ENCODE data around the gene OR7A5. TPM values are rescaled to one million over a fixed set of nuclear protein-coding genes. Genes with fewer than 3 reads are reported as not detected.

OR7A5 gene
- polyA plus RNA-seq, 1 experiment = not detected

- ChIA-PET POLR2A (no interaction called here), CTCF (no interaction called here)
- no peaks in the 10 kb centered on the region for H3K9me3 ChIP-seq (ENCODE audit: control insufficient read depth, insufficient read depth, low read length)
- H3K27ac ChIP-seq (ENCODE audit: low read depth, low read length) = no peak overlapping the region
- no peaks in the 10 kb centered on the region for H3K27me3 ChIP-seq (ENCODE audit: control insufficient read depth, insufficient read depth, low read length)
- no peak for DNase-seq (ENCODE audit: low read depth, low spot score)
- no peak overlapping the region for H3K4me3 ChIP-seq (ENCODE audit: low read depth, low read length)
- no peak for TF ChIP-seq CTCF (IDR thresholded peaks at IDR 0.05; ENCODE audit: low read depth, low read length)
Observed at GRCh38 chr19:14843169-14843568, 8.2 kb upstream of the OR7A5 start.

GRCh38 chr19:14840206-14840605, 5.2 kb upstream of the OR7A5 start:
- Histone ChIP-seq H3K27ac (ENCODE audit: low read depth, low read length) (no peak overlapping the region), H3K4me3 (ENCODE audit: low read depth, low read length) (no peak overlapping the region), H3K27me3 (ENCODE audit: control insufficient read depth, insufficient read depth, low read length) (no peaks in the 10 kb centered on the region), H3K9me3 (ENCODE audit: control insufficient read depth, insufficient read depth, low read length) (no peaks in the 10 kb centered on the region)
- ChIA-PET CTCF (no interaction called here), POLR2A (no interaction called here)
- no peak for DNase-seq (ENCODE audit: low read depth, low spot score)
- TF ChIP-seq CTCF (IDR thresholded peaks at IDR 0.05; ENCODE audit: low read depth, low read length) = no peak

GRCh38 chr19:14837391-14837790, 2.4 kb upstream of the OR7A5 start:
- CTCF ChIA-PET = no interaction called here
- no peak for DNase-seq (ENCODE audit: low read depth, low spot score)
- POLR2A ChIA-PET = no interaction called here
- no peak for TF ChIP-seq CTCF (IDR thresholded peaks at IDR 0.05; ENCODE audit: low read depth, low read length)
- Histone ChIP-seq H3K27me3 (ENCODE audit: control insufficient read depth, insufficient read depth, low read length) (no peaks in the 10 kb centered on the region), H3K27ac (ENCODE audit: low read depth, low read length) (no peak overlapping the region), H3K9me3 (ENCODE audit: control insufficient read depth, insufficient read depth, low read length) (no peaks in the 10 kb centered on the region), H3K4me3 (ENCODE audit: low read depth, low read length) (no peak overlapping the region)

GRCh38 chr19:14830702-14831101, 4.3 kb downstream of the OR7A5 start:
- Histone ChIP-seq H3K9me3 (ENCODE audit: control insufficient read depth, insufficient read depth, low read length) (no peaks in the 10 kb centered on the region), H3K27ac (ENCODE audit: low read depth, low read length) (no peak overlapping the region), H3K4me3 (ENCODE audit: low read depth, low read length) (no peak overlapping the region), H3K27me3 (ENCODE audit: control insufficient read depth, insufficient read depth, low read length) (peaks cover 3% of the 10 kb centered on the region)
- TF ChIP-seq CTCF (IDR thresholded peaks at IDR 0.05; ENCODE audit: low read depth, low read length) = no peak
- no peak for DNase-seq (ENCODE audit: low read depth, low spot score)
- ChIA-PET CTCF (interaction anchor here (0.8 kb wide), 1 partner anchor 49 kb away, joined by 3 read pairs; no protein-coding TSS in a partner anchor), POLR2A (no interaction called here)

GRCh38 chr19:14826006-14826405, 9.0 kb downstream of the OR7A5 start:
- ChIA-PET POLR2A (no interaction called here), CTCF (no interaction called here)
- DNase-seq (ENCODE audit: low read depth, low spot score) = no peak
- no peaks in the 10 kb centered on the region for H3K9me3 ChIP-seq (ENCODE audit: control insufficient read depth, insufficient read depth, low read length)
- H3K27me3 ChIP-seq (ENCODE audit: control insufficient read depth, insufficient read depth, low read length) = peaks cover 3% of the 10 kb centered on the region
- TF ChIP-seq CTCF (IDR thresholded peaks at IDR 0.05; ENCODE audit: low read depth, low read length) = no peak
- no peak overlapping the region for H3K4me3 ChIP-seq (ENCODE audit: low read depth, low read length)
- no peak overlapping the region for H3K27ac ChIP-seq (ENCODE audit: low read depth, low read length)
